ENCODE data around the gene CBX4. TPM values are rescaled to one million over a fixed set of nuclear protein-coding genes. Genes with fewer than 3 reads are reported as not detected.

CBX4 gene
- total and polyA plus RNA-seq, 8 donors = 11.1 to 22.3 (median 17.0) TPM

GRCh38 chr17:79843474-79843815 lies 4.2 kb upstream of the CBX4 start:
- peak overlapping the region; percentile 47 to 48 for H3K4me3 ChIP-seq
- DNase-seq (no peak), ATAC-seq (no peak)
- H3K9me3 ChIP-seq = no peaks in the 10 kb centered on the region
- H3K27me3 ChIP-seq = peaks cover 36 to 89% of the 10 kb centered on the region in 2 donors
- no peak overlapping the region for H3K27ac ChIP-seq
- H3K36me3 ChIP-seq = no peaks in the 10 kb centered on the region
- intact Hi-C loops (cut with DNase I) = loop anchor here in 1 of 2 donors (5.0 kb wide), 1 partner anchor 36 kb away; no protein-coding TSS in a partner anchor
- TF ChIP-seq CTCF (IDR thresholded peaks at IDR 0.05) = peak in 1 of 2 donors; percentile 11
- peaks cover 34 to 59% of the 10 kb centered on the region in 2 donors for H3K4me1 ChIP-seq

GRCh38 chr17:79842656-79843473 lies 3.6 kb upstream of the CBX4 start:
- intact Hi-C loops (cut with DNase I) = loop anchor here in 1 of 2 donors (5.0 kb wide), 1 partner anchor 36 kb away; no protein-coding TSS in a partner anchor

GRCh38 chr17:79842136-79842655 lies 3.0 kb upstream of the CBX4 start:
- Histone ChIP-seq H3K36me3 (no peaks in the 10 kb centered on the region), H3K27me3 (peaks cover 36 to 77% of the 10 kb centered on the region in 2 donors), H3K4me3 (no peak overlapping the region), H3K4me1 (peaks cover 39 to 68% of the 10 kb centered on the region in 2 donors), H3K9me3 (no peaks in the 10 kb centered on the region), H3K27ac (no peak overlapping the region)
- no peak for ATAC-seq
- intact Hi-C loops (cut with DNase I) = loop anchor here in 1 of 2 donors (5.0 kb wide), 1 partner anchor 35 kb away; no protein-coding TSS in a partner anchor
- DNase-seq = no peak
- TF ChIP-seq CTCF (IDR thresholded peaks at IDR 0.05) = no peak

More at GRCh38 chr17:79842656-79843473, 3.6 kb upstream of the CBX4 start:
- peaks cover 34 to 61% of the 10 kb centered on the region in 2 donors for H3K4me1 ChIP-seq
- TF ChIP-seq CTCF (IDR thresholded peaks at IDR 0.05) = no peak
- H3K36me3 ChIP-seq = no peaks in the 10 kb centered on the region
- H3K4me3 ChIP-seq = peak overlapping the region; percentile 47 to 48
- no peaks in the 10 kb centered on the region for H3K9me3 ChIP-seq
- H3K27me3 ChIP-seq = peaks cover 36 to 84% of the 10 kb centered on the region in 2 donors
- no peak overlapping the region for H3K27ac ChIP-seq
- no peak for DNase-seq
- ATAC-seq = no peak

GRCh38 chr17:79841369-79842135 lies 2.3 kb upstream of the CBX4 start:
- intact Hi-C loops (cut with DNase I) = loop anchor here in 1 of 2 donors (5.0 kb wide), 1 partner anchor 34 kb away; no protein-coding TSS in a partner anchor
- Histone ChIP-seq H3K27ac (no peak overlapping the region), H3K27me3 (peaks cover 36 to 71% of the 10 kb centered on the region in 2 donors), H3K4me3 (no peak overlapping the region), H3K36me3 (no peaks in the 10 kb centered on the region), H3K9me3 (no peaks in the 10 kb centered on the region), H3K4me1 (peaks cover 45 to 74% of the 10 kb centered on the region in 2 donors)
- no peak for ATAC-seq
- TF ChIP-seq CTCF (IDR thresholded peaks at IDR 0.05) = no peak
- DNase-seq = no peak
